Nephron progenitor cell (in vitro differentiated cells): ENCODE measurements around the gene GATA5.

ENCODE experiments used
- DNase-seq: peaks from one replicate; pipeline ENCODE4 v3.0.0; 2021
- H3K27ac Mint-ChIP-seq: 2 replicates; pipeline ENCODE4 v1.8.0; 2021; ENCODE audit warnings: mild to moderate bottlenecking, moderate library complexity, mixed read lengths
- H3K27me3 Mint-ChIP-seq: 2 replicates; pipeline ENCODE4 v1.8.0; 2021; ENCODE audit warnings: mild to moderate bottlenecking, low read depth, mixed read lengths; ENCODE audit not compliant: poor library complexity
- H3K36me3 Mint-ChIP-seq: 2 replicates; pipeline ENCODE4 v1.8.0; 2021; ENCODE audit warnings: low read depth, mixed read lengths
- H3K4me1 Mint-ChIP-seq: 2 replicates; pipeline ENCODE4 v1.8.0; 2021; ENCODE audit warnings: mixed read lengths
- H3K4me3 Mint-ChIP-seq: 2 replicates; pipeline ENCODE4 v1.8.0; 2021; ENCODE audit warnings: mild to moderate bottlenecking, moderate library complexity, mixed read lengths
- H3K9me3 Mint-ChIP-seq: 2 replicates; pipeline ENCODE4 v1.8.0; 2021; ENCODE audit warnings: mild to moderate bottlenecking, moderate library complexity, mixed read lengths
- CTCF ChIP-seq: fragments of 200-600 bp; sonication (generic); IDR thresholded peaks from 2 replicates; pipeline ENCODE4 v1.5.0; 2021; ENCODE audit warnings: antibody characterized with exemption

GATA5 gene

GRCh38 chr20:62417981-62418708 is 57.6 kb downstream of the GATA5 start:
- Mint-ChIP-seq H3K4me3 (no peak overlapping the region), H3K36me3 (no peaks in the 10 kb centered on the region), H3K27ac (no peak overlapping the region), H3K9me3 (no peaks in the 10 kb centered on the region), H3K4me1 (peaks cover 20% of the 10 kb centered on the region), H3K27me3 (peaks cover 10% of the 10 kb centered on the region)
- TF ChIP-seq CTCF, result no peak
- no peak for DNase-seq

GRCh38 chr20:62416651-62417637 is 58.9 kb downstream of the GATA5 start:
- Mint-ChIP-seq H3K4me3 (no peak overlapping the region), H3K36me3 (no peaks in the 10 kb centered on the region), H3K27ac (no peak overlapping the region), H3K9me3 (no peaks in the 10 kb centered on the region), H3K27me3 (peaks cover 13% of the 10 kb centered on the region), H3K4me1 (peaks cover 18% of the 10 kb centered on the region)
- no peak for DNase-seq
- TF ChIP-seq CTCF, result no peak

GRCh38 chr20:62415354-62416111 is 60.3 kb downstream of the GATA5 start:
- Mint-ChIP-seq H3K27ac (no peak overlapping the region), H3K27me3 (peaks cover 17% of the 10 kb centered on the region), H3K4me1 (peaks cover 5% of the 10 kb centered on the region), H3K9me3 (no peaks in the 10 kb centered on the region), H3K4me3 (no peak overlapping the region), H3K36me3 (no peaks in the 10 kb centered on the region)
- no peak for TF ChIP-seq CTCF
- DNase-seq, result no peak

- Mint-ChIP-seq H3K27ac (no peak overlapping the region), H3K9me3 (no peaks in the 10 kb centered on the region), H3K36me3 (no peaks in the 10 kb centered on the region), H3K4me3 (no peak overlapping the region), H3K4me1 (peaks cover 12% of the 10 kb centered on the region), H3K27me3 (peaks cover 24% of the 10 kb centered on the region)
- TF ChIP-seq CTCF, result no peak
- no peak for DNase-seq
Measured at GRCh38 chr20:62413896-62414481, 61.8 kb downstream of the GATA5 start.
